SK-N-SH treated with all-trans-retinoic acid at 6 μM for 48 hours (cell line): Measurements from ENCODE around the gene PRMT6.
"Not testable (repeated sequence)": the region's sequence is repeated elsewhere in the genome, so short reads cannot be mapped to it uniquely, and the experiment has no call there.

Source experiments
- ARNTL ChIP-seq: fragments of 450-650 bp; formaldehyde crosslinking; IDR thresholded peaks from 2 replicates; pipeline ENCODE4 v1.5.0; 2020; ENCODE audit warnings: low read depth, mild to moderate bottlenecking, moderate library complexity, borderline replicate concordance
- CREB5 ChIP-seq: fragments of 250-450 bp; sonication (Bioruptor Pico); IDR thresholded peaks from 2 replicates; pipeline ENCODE4 v1.5.1; 2020; ENCODE audit warnings: low read depth, mild to moderate bottlenecking, moderate library complexity
- CSRNP3 ChIP-seq: fragments of 250-450 bp; sonication (Bioruptor Pico); IDR thresholded peaks from 2 replicates; pipeline ENCODE4 v1.5.1; 2021; ENCODE audit warnings: mild to moderate bottlenecking, moderate library complexity
- PATZ1 ChIP-seq: fragments of 250-450 bp; sonication (Bioruptor Pico); IDR thresholded peaks from 2 replicates; pipeline ENCODE4 v1.8.0; 2020; ENCODE audit warnings: mild to moderate bottlenecking, moderate library complexity, borderline replicate concordance
- PPARA ChIP-seq: fragments of 250-450 bp; sonication (Bioruptor Pico); IDR thresholded peaks from 2 replicates; pipeline ENCODE4 v1.5.0; 2020; ENCODE audit warnings: mild to moderate bottlenecking, borderline replicate concordance
- RARB ChIP-seq: fragments of 250-450 bp; sonication (Bioruptor Pico); IDR thresholded peaks from 2 replicates; pipeline ENCODE4 v1.8.0; 2021; ENCODE audit warnings: mild to moderate bottlenecking, moderate library complexity
- TOX ChIP-seq: fragments of 250-450 bp; sonication (Bioruptor Pico); IDR thresholded peaks from 2 replicates; pipeline ENCODE4 v1.8.0; 2021; ENCODE audit warnings: mild to moderate bottlenecking, moderate library complexity, borderline replicate concordance
- ZFP3 ChIP-seq: fragments of 250-450 bp; sonication (Bioruptor Pico); IDR thresholded peaks from 2 replicates; pipeline ENCODE4 v1.5.0; 2020; ENCODE audit warnings: mild to moderate bottlenecking, moderate library complexity
- ZFP30 ChIP-seq: fragments of 450-650 bp; formaldehyde crosslinking; IDR thresholded peaks from 2 replicates; pipeline ENCODE4 v1.5.0; 2022; ENCODE audit warnings: mild to moderate bottlenecking, moderate library complexity
- ZNF565 ChIP-seq: fragments of 450-650 bp; formaldehyde crosslinking; conservative IDR thresholded peaks from 2 replicates; pipeline ENCODE4 v1.5.0; 2020; ENCODE audit warnings: low read depth, mild to moderate bottlenecking, moderate library complexity
- ZNF8 ChIP-seq: fragments of 450-650 bp; formaldehyde crosslinking; IDR thresholded peaks from 2 replicates; pipeline ENCODE4 v1.5.0; 2020; ENCODE audit warnings: mild to moderate bottlenecking, moderate library complexity

- not testable (repeated sequence) for TF ChIP-seq PPARA (CRISPR knock-in tag); TOX; CREB5 (CRISPR knock-in tag); ZNF565; ZNF8; PATZ1 (CRISPR knock-in tag); ZFP3 (CRISPR knock-in tag); RARB; ZFP30 (CRISPR knock-in tag); ARNTL; CSRNP3 (CRISPR knock-in tag)
Observed at GRCh38 chr1:107093395-107093794, 36.9 kb downstream of the PRMT6 start.
